Measurements from ENCODE around the gene ABCC10. TPM values are rescaled to one million over a fixed set of nuclear protein-coding genes. Genes with fewer than 3 reads are reported as not detected.

ABCC10 gene
- total RNA-seq, 1 experiment from 2014 or later: 31.8 TPM

- Histone ChIP-seq H3K79me1 (ENCODE audit: insufficient read depth, low read depth, low read length, poor library complexity, severe bottlenecking) (no peaks in the 10 kb centered on the region), H3K4ac (ENCODE audit: low read depth, low read length) (no peak overlapping the region), H3K4me2 (ENCODE audit: insufficient read depth, insufficient read length, low read length) (no peak overlapping the region), H3K18ac (ENCODE audit: insufficient read length, low read depth, low read length) (no peak overlapping the region), H3K27ac (ENCODE audit: insufficient read length, low read depth, low read length) (no peak overlapping the region), H2AK5ac (ENCODE audit: insufficient read length, low read length) (no peak overlapping the region), H4K20me1 (ENCODE audit: control insufficient read depth, insufficient read depth, insufficient read length) (no peaks in the 10 kb centered on the region), H3K23ac (ENCODE audit: insufficient read length, low read depth, low read length) (no peak overlapping the region), H2BK5ac (ENCODE audit: insufficient read length, low read length) (no peak overlapping the region), H2AFZ (ENCODE audit: low read length) (no peak overlapping the region), H2BK15ac (ENCODE audit: low read depth, low read length) (no peak overlapping the region), H3K79me2 (ENCODE audit: insufficient read depth, low read length) (no peaks in the 10 kb centered on the region), H3K27me3 (ENCODE audit: insufficient read depth, low read length) (no peaks in the 10 kb centered on the region; the same call in 1 of the 2 replicates), H2BK120ac (ENCODE audit: low read depth, low read length, poor library complexity, severe bottlenecking) (no peak overlapping the region), H2BK20ac (ENCODE audit: low read depth, low read length, poor library complexity, severe bottlenecking) (no peak overlapping the region), H3K9ac (ENCODE audit: extremely low read depth, insufficient read length, low read length) (no peak overlapping the region), H3K9me3 (ENCODE audit: control insufficient read depth, low read depth, low read length) (no peaks in the 10 kb centered on the region), H2BK12ac (ENCODE audit: insufficient read length, low read depth, low read length) (no peak overlapping the region), H4K5ac (ENCODE audit: insufficient read length, low read depth, low read length) (no peak overlapping the region), H3K4me1 (ENCODE audit: insufficient read depth, low read length) (no peaks in the 10 kb centered on the region; the same call in 1 of the 2 replicates), H3K56ac (ENCODE audit: insufficient read length, low read depth, low read length) (no peak overlapping the region), H4K8ac (replicated peaks; ENCODE audit: insufficient read length, low read depth, low read length) (no peak overlapping the region), H3K23me2 (ENCODE audit: insufficient read length, low read depth, low read length, poor library complexity, severe bottlenecking) (no peaks in the 10 kb centered on the region), H3T11ph (ENCODE audit: low read length) (no peak overlapping the region), H3K14ac (ENCODE audit: insufficient read depth, low read length) (no peak overlapping the region), H4K91ac (ENCODE audit: insufficient read length, low read depth, low read length) (no peak overlapping the region)
- Mint-ChIP-seq H3K27ac (no peak overlapping the region; a peak in 1 of 7 replicates), H3K36me3 (ENCODE audit: insufficient read depth in 1 of 3, low read depth in 3 of 3) (no peaks in the 10 kb centered on the region), H3K4me3 (no peak overlapping the region), H3K27me3 (ENCODE audit: low read depth) (peaks cover 5% of the 10 kb centered on the region), H3K4me1 (peaks cover 9 to 13% of the 10 kb centered on the region in 2 experiments), H3K9me3 (no peaks in the 10 kb centered on the region)
- DNase-seq: no peak
- WGBS (ENCODE audit: extremely low coverage, insufficient read length, low lambda C conversion rate): no CpG with 5 or more reads among the region's 3 CpGs
- no peak for TF ChIP-seq CTCF (conservative IDR thresholded peaks at IDR 0.05)
Measured at GRCh38 chr6:43399932-43400487, 27.3 kb upstream of the ABCC10 start.
